HG03558 (cell line): ENCODE results near the gene NES.

Experiments used
- ATAC-seq: cut with Tn5 transposase; IDR thresholded peaks from one replicate; pipeline ENCODE4 v1.9.1; 2021; ENCODE audit warnings: moderate number of reproducible peaks; ENCODE audit not compliant: unreplicated experiment; ENCODE audit errors: extremely low read depth

NES gene

GRCh38 chr1:156676820-156677615 is at the start of gene NES:
Gene NES, minus strand, starts transcription at chr1:156677407. Its CDS starts 143 bp downstream, at chr1:156677264.
- no peak for ATAC-seq

- ATAC-seq: no peak
Measured at GRCh38 chr1:156726549-156727226, 49.5 kb upstream of the NES start.

GRCh38 chr1:156725683-156726280 is 48.6 kb upstream of the NES start:
- no peak for ATAC-seq

GRCh38 chr1:156721535-156721934 is 44.3 kb upstream of the NES start:
- no peak for ATAC-seq

- no peak for ATAC-seq
Measured at GRCh38 chr1:156721131-156721530, 43.9 kb upstream of the NES start.

- no peak for ATAC-seq
Measured at GRCh38 chr1:156717351-156717750, 40.1 kb upstream of the NES start.

- no peak for ATAC-seq
Measured at GRCh38 chr1:156714830-156715229, 37.6 kb upstream of the NES start.

- ATAC-seq: no peak
Measured at GRCh38 chr1:156712626-156713025, 35.4 kb upstream of the NES start.

- ATAC-seq: no peak
Measured at GRCh38 chr1:156711011-156711817, 34.0 kb upstream of the NES start.

- no peak for ATAC-seq
Measured at GRCh38 chr1:156709757-156710489, 32.7 kb upstream of the NES start.

GRCh38 chr1:156709031-156709430 is 31.8 kb upstream of the NES start:
- ATAC-seq: no peak

GRCh38 chr1:156708218-156708661 is 31.0 kb upstream of the NES start:
- no peak for ATAC-seq

GRCh38 chr1:156707417-156708217 is 30.4 kb upstream of the NES start:
- no peak for ATAC-seq

- no peak for ATAC-seq
Measured at GRCh38 chr1:156706657-156707416, 29.6 kb upstream of the NES start.

- no peak for ATAC-seq
Measured at GRCh38 chr1:156705918-156706656, 28.9 kb upstream of the NES start.

- no peak for ATAC-seq
Measured at GRCh38 chr1:156705321-156705917, 28.2 kb upstream of the NES start, which contains the start of gene CRABP2. Gene CRABP2, minus strand, starts transcription at chr1:156705583. Its CDS starts 137 bp downstream, at chr1:156705446.

- ATAC-seq: no peak
Measured at GRCh38 chr1:156704930-156705320, 27.7 kb upstream of the NES start.
